Jurkat, Clone E6-1 (cell line): ENCODE measurements around the gene TRRAP.

Source experiments
- DNase-seq: peaks from one replicate; pipeline ENCODE4 v3.0.0-alpha.2; 2011; ENCODE audit warnings: low read depth, low spot score
- H3K4me3 ChIP-seq: 2 replicates; pipeline ENCODE4 v1.5.1; 2011; ENCODE audit warnings: mild to moderate bottlenecking, low read length, control low read depth, moderate library complexity

TRRAP gene

GRCh38 chr7:98930464-98930863, 52.1 kb downstream of the TRRAP start:
- no peak overlapping the region for H3K4me3 ChIP-seq
- DNase-seq, result no peak

GRCh38 chr7:98930921-98931320, 52.6 kb downstream of the TRRAP start:
- H3K4me3 ChIP-seq, result no peak overlapping the region

DNA sequence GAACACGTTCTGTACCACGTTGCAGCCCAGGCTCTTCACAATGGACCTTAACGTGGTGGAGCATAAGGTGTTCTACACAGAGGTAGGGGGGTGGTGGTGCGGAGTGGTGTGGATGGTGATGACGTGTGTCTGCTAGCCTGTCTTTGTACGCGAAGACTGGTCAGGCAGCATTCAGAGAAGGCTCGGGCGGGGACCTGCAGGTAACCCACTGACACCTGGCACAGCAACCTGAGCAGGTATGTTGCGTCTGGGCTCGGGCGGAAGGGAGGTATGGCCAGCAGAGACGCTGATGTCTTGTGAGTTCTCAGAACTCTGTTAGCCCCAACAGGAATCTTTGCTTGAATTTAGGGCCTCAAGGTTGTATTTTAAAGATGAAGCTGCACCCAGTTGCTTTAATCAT, 55.0 kb downstream of the TRRAP start:
- no peak overlapping the region for H3K4me3 ChIP-seq
- DNase-seq, result no peak

More at GRCh38 chr7:98930921-98931320, 52.6 kb downstream of the TRRAP start:
- DNase-seq, result no peak

- H3K4me3 ChIP-seq, result no peak overlapping the region
- no peak for DNase-seq
Observed at GRCh38 chr7:98934267-98934666, 55.9 kb downstream of the TRRAP start.

GRCh38 chr7:98935811-98936210, 57.5 kb downstream of the TRRAP start:
- no peak for DNase-seq
- H3K4me3 ChIP-seq, result no peak overlapping the region

DNA sequence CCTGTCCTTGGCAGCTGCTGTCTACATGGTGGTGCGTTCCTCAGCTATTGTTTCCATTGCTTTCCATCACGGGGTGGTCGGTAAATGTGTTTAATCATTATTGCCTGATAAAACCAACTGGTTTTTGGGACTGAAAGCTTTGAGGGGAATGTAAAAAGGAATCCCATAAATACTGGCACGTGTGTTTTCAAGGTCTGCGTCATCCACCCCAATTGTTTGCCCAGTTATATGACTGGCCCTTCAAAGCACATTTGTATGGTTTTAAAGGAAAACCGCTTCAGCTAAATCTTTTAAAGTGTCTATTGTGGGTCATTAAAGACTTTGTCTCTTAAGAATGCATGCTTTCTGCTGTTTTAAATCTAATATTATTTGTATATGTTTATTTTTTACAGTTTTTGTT, 65.0 kb downstream of the TRRAP start:
- no peak for DNase-seq
- H3K4me3 ChIP-seq, result no peak overlapping the region

DNA sequence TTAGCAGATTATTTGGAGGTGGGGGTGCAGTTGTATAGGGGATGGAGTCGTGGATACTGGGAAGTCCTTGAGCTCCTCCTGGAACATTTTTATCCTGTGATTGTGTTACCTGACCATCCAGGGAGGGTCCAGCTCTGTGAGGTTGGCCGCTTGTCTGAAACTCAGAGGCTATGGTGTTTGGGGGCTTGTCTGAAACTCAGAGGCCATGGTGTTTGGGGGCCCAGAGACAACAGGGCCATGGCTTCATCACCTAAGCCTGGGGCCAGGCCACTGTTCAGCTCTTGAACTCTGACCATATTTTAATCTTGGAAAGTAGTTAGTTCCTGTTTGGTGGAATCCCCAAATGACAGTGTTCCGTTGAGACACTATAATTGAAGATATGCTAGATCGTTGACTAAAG, 66.1 kb downstream of the TRRAP start:
- DNase-seq, result no peak
- no peak overlapping the region for H3K4me3 ChIP-seq

DNA sequence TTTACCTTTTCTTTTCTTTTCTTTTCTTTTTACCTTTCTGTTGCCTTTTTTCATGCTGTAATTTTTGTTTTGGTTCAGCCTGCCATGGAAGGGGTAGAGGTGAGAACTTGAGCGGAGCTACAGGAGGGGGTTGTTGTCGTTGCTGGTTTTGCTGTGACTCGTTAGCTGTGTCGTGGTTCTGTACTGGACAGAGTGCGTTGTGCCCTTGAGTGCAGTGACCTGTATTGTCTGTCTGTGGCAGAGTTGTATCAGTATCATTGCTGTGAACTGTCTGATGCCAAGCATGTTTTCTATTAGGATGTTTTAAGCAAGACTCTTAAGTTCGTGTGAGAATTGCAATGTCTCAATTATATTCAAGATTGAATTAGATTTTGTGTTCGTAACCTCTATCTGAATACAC, 67.5 kb downstream of the TRRAP start:
- H3K4me3 ChIP-seq, result no peak overlapping the region
- no peak for DNase-seq

GRCh38 chr7:98946389-98946788, 68.1 kb downstream of the TRRAP start:
- DNase-seq, result no peak
- no peak overlapping the region for H3K4me3 ChIP-seq

DNA sequence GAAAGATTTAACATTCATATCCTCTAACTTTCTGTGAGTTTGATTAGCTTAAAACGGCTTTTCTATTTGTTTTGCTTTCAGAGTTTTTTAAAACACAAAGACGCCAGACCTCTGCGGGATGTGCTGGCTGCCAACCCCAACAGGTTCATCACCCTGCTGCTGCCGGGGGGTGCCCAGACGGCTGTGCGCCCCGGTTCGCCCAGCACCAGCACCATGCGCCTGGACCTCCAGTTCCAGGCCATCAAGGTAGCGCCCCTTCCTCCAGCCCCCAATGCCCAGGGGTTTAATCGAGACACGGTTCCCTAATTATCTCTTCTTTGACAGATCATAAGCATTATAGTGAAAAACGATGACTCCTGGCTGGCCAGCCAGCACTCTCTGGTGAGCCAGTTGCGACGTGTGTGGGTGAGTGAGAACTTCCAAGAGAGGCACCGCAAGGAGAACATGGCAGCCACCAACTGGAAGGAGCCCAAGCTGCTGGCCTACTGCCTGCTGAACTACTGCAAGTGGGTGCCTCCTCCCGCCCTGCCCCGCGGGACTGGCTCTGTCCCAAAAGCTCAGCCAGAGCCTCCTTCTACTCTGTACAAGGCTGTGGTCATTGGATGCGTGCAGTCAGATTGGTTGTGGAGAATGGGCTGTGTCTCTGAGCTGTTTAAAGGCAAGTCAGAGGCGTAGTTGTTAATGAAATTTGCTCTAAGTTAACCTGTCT, 71.2 kb downstream of the TRRAP start:
- DNase-seq, result no peak
- no peak overlapping the region for H3K4me3 ChIP-seq

GRCh38 chr7:98955992-98956391, 77.7 kb downstream of the TRRAP start:
- no peak overlapping the region for H3K4me3 ChIP-seq
- DNase-seq, result no peak

- H3K4me3 ChIP-seq, result no peak overlapping the region
- DNase-seq, result no peak
Observed at GRCh38 chr7:98956469-98956868, 78.1 kb downstream of the TRRAP start.

DNA sequence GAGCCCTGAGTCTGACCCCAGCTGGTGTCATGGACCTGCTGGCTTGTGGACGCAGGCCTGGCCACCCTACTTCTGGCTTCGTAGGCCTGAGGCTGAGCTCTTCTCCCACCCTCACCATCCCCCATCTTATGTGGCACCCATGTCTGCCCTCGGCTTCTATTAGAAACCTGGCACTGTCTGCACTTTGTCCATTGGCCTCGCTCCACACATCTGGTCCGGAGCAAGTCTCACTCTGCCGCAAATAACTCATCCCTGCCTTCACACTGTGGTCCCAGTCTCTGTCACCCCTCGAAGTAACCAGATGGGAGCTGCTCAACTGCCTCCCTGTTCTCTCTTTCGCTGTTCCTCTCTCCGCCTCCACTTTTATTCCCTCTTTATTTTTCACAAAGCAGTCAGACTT, 78.6 kb downstream of the TRRAP start:
- no peak for DNase-seq
- no peak overlapping the region for H3K4me3 ChIP-seq

- H3K4me3 ChIP-seq, result no peak overlapping the region
- DNase-seq, result no peak
Observed at GRCh38 chr7:98957766-98958165, 79.4 kb downstream of the TRRAP start.

- DNase-seq, result no peak
- H3K4me3 ChIP-seq, result no peak overlapping the region
Observed at GRCh38 chr7:98958968-98959367, 80.6 kb downstream of the TRRAP start.

- DNase-seq, result no peak
- H3K4me3 ChIP-seq, result no peak overlapping the region
Observed at GRCh38 chr7:98963305-98963704, 85.0 kb downstream of the TRRAP start.

DNA sequence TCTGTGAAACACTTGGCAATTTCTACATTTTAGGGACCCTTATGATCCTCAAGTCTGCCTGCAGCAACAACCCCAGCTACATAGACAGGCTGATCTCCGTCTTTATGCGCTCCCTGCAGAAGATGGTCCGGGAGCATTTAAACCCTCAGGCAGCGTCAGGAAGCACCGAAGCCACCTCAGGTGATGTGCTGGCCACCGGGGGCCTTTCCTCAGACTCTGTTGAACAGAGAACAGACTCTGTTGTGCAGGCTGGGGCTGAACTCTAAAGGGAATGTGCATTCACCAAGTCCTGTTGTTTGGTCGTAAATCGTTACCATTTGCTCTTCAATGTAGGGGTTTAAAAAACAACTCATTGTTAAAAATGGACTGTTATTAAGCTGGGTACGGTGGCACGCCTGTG, 86.3 kb downstream of the TRRAP start:
- DNase-seq, result no peak
- no peak overlapping the region for H3K4me3 ChIP-seq

- DNase-seq, result no peak
Observed at GRCh38 chr7:98968621-98969020, 90.3 kb downstream of the TRRAP start.

DNA sequence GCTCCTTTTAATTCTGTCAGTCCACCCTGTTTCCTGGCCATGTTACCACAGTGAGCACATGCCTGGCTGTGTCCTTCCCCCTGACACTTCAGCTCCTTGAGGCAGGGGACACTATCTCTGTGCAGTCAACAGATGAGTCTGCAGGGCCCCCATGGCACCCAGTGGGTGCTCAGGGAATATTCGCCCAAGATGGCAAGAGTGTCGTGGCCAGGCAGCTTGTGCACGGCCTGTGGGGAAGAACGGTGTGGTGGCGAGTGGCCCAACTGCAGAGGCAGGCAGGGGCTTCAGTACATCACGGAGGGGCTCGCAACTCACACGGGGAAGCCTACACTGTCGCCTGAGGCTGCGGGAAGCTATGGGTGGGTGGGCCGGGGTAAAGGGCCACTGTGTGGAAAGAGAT, 91.1 kb downstream of the TRRAP start:
- H3K4me3 ChIP-seq, result no peak overlapping the region
- DNase-seq, result no peak

More at GRCh38 chr7:98968621-98969020, 90.3 kb downstream of the TRRAP start:
- H3K4me3 ChIP-seq, result no peak overlapping the region

DNA sequence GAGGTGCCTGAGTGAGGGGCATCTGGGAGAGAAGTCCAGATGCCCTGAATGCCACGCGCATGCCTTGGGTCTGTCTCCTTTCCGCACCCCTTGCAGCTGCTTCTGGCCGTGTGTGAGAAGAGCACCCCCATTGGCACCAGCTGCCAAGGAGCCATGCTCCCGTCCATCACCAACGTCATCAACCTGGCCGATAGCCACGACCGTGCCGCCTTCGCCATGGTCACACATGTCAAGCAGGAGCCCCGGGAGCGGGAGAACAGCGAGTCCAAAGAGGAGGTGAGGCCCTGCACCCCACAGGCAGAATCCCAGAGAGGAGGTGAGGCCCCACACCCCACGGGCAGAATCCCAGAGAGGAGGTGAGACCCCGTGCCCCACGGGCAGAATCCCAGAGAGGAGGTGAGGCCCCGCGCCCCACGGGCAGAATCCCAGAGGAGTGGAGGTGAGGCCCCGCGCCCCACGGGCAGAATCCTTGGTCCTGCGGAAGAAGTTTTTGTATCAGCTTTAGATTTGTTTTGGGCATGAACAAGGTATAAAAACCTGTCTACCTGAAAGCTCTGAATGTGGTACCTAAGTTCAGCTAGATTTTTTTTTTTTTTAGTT, 91.8 kb downstream of the TRRAP start:
- H3K4me3 ChIP-seq, result no peak overlapping the region
- DNase-seq, result no peak

- no peak overlapping the region for H3K4me3 ChIP-seq
- no peak for DNase-seq
Observed at GRCh38 chr7:98970805-98971204, 92.5 kb downstream of the TRRAP start.
